Putamen (tissue), 1 donor: ENCODE measurements around the gene PRKCD.

Experiments used
- DNase-seq: peaks from one replicate; pipeline ENCODE4 v3.0.0-alpha.2; 2016; ENCODE audit warnings: low spot score

The PRKCD gene

GRCh38 chr3:53232641-53233377 lies 71.8 kb downstream of the PRKCD start:
- no peak for DNase-seq

GRCh38 chr3:53234130-53234840 lies 73.3 kb downstream of the PRKCD start:
- DNase-seq: no peak

- no peak for DNase-seq
Observed at GRCh38 chr3:53234841-53235232, 73.8 kb downstream of the PRKCD start.

- no peak for DNase-seq
Observed at GRCh38 chr3:53235545-53235944, 74.5 kb downstream of the PRKCD start.

- peak; percentile 57 for DNase-seq
Observed at GRCh38 chr3:53236112-53236841, 75.3 kb downstream of the PRKCD start.

- DNase-seq: no peak
Observed at GRCh38 chr3:53238051-53238850, 77.2 kb downstream of the PRKCD start.

- DNase-seq: no peak
Observed at GRCh38 chr3:53238886-53239285, 77.9 kb downstream of the PRKCD start.

DNA sequence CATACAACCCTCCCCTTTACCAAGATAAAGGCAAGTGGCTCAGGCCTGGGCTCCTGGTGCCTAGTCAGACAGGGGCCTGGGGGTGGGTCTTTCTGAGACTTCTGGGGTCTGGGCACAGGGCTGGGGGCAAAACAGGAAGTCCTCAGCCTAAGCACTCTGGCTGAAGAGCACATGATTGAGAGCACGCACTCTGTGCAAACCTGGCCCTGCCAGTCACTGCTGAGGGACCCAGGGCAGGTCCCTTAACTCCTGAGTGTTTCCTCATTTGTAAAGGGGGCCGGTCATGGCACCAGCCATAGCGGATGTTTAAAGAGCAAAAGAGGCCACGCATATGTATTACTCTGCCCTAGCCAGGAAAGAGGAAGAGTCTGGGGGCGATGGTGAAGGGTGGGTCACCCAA lies 78.8 kb downstream of the PRKCD start:
- DNase-seq: no peak

- DNase-seq: no peak
Observed at GRCh38 chr3:53240989-53241972, 80.3 kb downstream of the PRKCD start.

DNA sequence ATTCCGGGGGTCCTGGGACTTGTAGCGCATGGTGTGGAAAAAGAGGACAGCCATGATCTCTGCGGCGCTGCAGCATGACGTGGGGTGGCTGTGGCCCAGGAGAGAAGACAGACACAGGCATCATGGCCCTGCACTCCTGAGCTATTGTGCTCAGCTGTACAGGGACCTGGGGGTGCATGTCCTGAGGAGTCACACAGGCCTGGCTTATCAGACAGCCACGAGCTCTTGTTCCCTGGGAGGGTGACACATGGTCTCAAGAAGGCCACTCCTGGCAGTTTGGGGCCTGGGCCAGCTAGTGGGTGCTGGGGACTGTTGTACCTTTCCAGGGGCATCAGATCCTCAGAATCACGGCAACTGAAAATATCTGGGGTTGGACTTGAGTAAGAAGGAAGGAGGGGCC lies 81.1 kb downstream of the PRKCD start:
- DNase-seq: no peak
